NCI-H1930 (cell line): ENCODE measurements around the gene DEF6.

Source experiments
- DNase-seq, 2 experiments: peaks; one replicate each; lab custom pipeline; 2025; lab: John Stamatoyannopoulos, UW

DEF6 gene

DNA sequence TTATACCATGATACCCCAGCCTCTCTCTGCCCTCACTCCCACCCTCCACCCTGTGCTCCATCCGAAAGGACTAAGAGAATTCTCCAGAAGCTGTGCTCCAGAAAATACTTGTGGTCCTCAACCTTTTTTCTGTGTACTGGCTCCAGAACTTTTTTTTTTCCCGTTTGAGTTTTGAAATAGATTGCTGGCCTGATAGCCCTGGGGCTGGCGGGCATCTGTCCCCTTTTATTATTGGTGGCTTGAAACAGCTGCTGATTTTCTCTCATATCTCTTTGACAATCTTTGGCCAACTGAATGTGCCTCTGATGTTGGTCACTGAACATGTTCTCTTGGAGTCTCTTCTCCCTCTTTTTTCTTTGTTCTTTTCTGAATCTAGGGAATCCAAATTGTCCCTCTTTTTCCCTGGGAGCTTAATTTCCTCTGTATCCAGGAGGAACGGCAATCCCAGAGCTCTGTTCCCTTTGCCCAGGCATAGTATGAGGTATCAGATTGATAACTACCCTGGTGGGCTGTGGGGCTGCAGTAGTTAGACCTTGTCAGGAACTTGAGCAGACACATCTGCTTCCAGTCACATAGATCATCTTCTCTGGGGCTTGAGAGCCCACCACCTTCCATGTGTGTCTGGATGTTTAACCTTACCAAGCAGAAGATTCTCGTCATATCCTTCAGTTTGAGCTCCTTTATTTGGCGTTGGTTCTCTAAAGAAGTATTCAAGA lies 46.4 kb downstream of the DEF6 start:
- no peak for DNase-seq

DNA sequence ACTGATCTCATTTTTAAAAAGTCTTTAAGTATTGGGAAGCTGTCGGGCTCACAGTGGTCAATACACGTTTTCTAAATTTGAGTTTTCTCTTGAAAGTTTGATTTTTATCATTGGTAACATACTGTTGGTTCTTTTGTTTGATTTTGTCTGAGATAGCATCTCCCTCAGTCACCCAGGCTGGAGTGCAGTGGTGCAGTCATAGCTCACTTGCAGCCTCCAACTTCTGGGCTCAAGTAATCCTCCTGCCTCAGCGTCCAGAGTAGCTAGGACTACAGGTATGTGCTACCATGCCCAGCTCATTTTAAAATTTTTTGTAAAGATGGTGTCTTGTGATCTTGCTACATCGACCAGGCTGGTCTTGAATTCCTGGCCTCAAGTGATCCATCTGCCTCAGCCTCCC lies 53.8 kb downstream of the DEF6 start:
- DNase-seq, result no peak

GRCh38 chr6:35352735-35353134 lies 55.1 kb downstream of the DEF6 start:
- DNase-seq, result no peak

DNA sequence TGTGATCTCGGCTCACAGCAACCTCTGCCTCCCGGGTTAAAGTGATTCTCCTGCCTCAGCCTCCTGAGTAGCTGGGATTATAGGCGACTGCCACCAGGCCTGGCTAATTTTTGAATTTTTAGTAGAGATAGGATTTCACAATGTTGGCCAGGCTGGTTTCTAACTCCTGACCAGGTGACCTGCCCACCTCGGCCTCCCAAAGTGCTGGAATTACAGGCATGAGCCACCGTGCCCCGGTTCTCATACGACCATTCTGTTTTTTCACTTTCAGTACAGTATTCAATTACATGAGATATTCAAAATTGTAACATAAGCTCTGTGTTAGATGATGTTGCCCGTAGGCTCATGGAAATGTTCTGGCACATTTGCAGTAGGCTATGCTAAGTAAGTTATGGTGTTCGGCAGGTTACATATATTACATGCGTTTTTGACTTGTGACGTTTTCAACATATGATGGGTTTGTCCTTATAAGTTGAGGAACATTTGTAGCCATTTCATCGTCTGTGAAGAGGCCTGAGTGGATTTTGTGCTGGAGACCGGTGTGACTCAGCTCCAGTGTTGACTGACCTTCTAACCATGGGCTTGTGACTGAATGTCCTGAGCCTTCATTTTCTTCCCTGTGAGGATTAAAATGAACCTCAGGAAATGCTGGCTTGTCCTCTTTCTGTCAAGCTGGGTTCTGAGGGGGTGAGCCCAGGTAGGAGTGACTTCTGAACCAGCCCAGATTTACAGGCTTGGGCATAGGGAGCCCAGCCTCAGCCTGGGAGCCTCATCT lies 56.9 kb downstream of the DEF6 start:
- no peak for DNase-seq

DNA sequence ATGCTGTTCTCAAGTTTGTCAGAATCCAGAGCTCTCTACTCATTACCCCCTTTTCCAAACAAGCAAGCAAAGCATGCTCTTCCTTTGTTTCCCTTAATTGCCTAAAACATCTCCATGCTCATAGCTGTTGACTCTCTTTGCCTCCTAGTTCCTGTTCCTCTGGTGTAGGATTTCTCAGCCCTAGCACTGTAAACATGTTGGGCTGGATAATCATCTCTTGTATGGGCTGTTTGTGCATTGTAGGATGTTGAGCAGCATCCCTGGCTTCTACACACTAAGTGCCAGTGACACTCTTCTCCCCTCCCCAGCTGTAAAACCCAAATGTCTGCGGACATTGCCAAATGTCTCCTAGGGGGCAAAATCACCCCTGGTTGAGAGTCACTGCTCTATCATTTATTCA lies 58.8 kb downstream of the DEF6 start:
- no peak for DNase-seq

GRCh38 chr6:35357677-35358076 lies 60.1 kb downstream of the DEF6 start:
- DNase-seq, result no peak

GRCh38 chr6:35358086-35358485 lies 60.5 kb downstream of the DEF6 start:
- no peak for DNase-seq

DNA sequence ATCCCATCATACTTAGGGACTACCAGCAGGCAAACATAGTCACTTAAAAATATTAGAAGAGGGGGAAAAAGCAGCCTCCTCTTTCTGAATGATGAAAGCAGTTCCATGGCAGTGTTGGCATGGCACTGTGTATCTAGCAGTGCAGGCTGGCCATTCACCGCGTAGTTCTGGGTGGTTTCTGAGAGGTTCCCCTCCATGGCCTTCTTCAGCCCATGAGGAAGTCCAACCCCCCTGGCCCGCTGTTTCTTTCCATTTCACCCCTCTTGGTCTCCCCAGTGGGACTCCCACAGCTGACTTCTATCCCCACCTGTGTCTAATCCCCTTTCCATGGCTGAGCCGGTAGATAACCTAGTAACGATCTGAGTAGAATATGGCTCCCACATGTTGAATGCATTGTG lies 61.7 kb downstream of the DEF6 start:
- DNase-seq, result no peak

GRCh38 chr6:35359744-35360348 lies 62.2 kb downstream of the DEF6 start:
- no peak for DNase-seq

- no peak for DNase-seq
These were observed 62.9 kb downstream of the DEF6 start for GRCh38 chr6:35360349-35361138.

DNA sequence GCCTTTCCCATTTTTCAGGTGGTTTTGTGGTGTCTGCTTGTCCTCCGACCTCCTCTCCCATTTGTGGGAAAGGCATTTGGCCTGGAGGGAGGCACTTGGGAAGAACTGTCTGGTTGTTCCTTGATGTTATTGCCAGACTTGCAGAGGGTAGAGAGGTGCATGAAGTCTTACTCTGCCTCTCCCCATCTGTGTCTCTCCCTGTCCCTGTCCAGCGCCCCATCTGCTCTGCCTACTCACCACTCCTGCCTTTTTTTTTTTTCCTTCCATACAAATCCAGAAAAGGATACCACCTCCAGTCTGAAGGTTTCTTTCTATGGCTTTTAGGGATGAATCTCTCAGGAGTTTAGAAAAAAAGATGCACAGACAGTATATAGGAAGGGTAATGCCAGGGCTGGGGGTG lies 64.6 kb downstream of the DEF6 start:
- no peak for DNase-seq

GRCh38 chr6:35363293-35363750 lies 65.7 kb downstream of the DEF6 start:
- DNase-seq, result no peak

DNA sequence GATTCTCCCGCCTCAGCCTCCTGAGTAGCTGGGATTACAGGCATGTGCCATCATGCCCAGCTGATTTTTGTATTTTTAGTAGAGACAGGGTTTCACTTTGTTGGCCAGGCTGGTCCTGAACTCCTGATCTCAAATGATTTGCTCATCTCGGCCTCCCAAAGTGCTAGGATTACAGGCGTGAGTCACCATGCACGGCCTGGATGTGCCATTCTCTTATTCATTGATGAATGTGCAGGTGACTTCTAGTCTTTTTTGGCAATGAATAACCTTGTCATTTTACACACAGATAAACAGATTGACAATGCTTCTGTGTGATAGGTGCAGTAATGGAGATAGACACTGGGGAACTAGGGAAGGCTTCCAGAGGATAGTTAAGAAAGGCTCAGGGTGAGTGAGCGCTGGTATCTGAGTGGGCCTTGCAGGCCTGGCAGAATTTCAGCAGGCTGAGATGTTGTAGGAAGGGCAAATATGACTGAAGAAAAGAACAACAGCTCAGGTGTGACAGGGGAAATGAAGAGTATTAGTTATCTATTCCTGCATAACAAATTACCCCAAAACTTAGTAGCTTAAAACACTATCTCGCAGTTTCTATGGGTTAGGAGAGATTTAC lies 68.1 kb downstream of the DEF6 start:
- DNase-seq, result no peak

DNA sequence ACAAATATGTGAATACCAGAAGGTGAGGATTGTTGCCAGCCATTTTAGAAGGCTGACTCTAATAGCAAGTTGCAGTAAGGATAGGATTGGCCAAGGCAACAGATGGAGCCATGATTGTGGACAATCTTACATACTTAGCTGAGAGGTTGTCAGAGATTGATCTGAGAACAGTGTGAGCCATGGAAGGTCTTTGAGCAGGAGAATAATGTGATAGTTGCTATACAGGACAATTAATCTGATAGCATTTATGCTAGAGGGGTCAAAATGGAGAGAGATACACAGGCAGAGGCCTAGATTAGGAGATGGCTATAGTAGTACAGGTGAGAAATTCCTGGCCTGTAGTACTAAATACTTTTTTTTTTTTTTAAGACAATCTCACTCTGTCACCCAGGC lies 68.6 kb downstream of the DEF6 start:
- no peak for DNase-seq

DNA sequence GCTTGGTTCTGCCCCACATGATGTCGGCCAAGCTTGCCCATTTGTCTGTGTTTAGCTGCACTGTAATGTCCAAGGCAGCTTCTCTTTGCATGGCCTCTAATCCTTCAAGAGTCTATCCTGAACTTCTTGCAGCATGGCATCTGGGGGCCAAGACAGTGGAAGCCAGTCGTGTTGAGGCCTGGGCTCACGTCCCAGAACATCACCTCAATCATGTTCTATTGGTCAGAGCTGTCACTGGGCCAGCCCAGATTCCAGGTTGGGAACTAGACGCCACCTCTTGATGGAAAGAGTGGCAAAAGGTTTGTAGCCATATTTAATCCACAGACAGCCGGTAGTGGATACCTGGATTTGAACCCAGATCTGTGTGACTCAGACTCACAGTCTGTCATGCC lies 70.0 kb downstream of the DEF6 start:
- DNase-seq, result no peak

GRCh38 chr6:35368038-35368887 lies 70.6 kb downstream of the DEF6 start:
- no peak for DNase-seq

- DNase-seq, result no peak
These were observed 72.6 kb downstream of the DEF6 start for GRCh38 chr6:35370124-35370741.

GRCh38 chr6:35370785-35371493 lies 73.3 kb downstream of the DEF6 start:
- no peak for DNase-seq
